Measurements from ENCODE around the gene PCYT1A.

GRCh38 chr3:196220991-196221390 is 66.5 kb downstream of the PCYT1A start:
- TF ChIP-seq POLR2AphosphoS5 (IDR thresholded peaks at IDR 0.05; ENCODE audit: low read depth, low read length) (no peak), REST (IDR thresholded peaks at IDR 0.05; ENCODE audit: insufficient read depth in 1 of 2, low read depth in 2 of 2, low read length in 2 of 2) (no peak)
